ENCODE measurements around the gene OR5A2.
"Not testable (repeated sequence)": the region's sequence is repeated elsewhere in the genome, so short reads cannot be mapped to it uniquely, and the experiment has no call there.

OR5A2 gene, protein sequence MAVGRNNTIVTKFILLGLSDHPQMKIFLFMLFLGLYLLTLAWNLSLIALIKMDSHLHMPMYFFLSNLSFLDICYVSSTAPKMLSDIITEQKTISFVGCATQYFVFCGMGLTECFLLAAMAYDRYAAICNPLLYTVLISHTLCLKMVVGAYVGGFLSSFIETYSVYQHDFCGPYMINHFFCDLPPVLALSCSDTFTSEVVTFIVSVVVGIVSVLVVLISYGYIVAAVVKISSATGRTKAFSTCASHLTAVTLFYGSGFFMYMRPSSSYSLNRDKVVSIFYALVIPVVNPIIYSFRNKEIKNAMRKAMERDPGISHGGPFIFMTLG

DNA sequence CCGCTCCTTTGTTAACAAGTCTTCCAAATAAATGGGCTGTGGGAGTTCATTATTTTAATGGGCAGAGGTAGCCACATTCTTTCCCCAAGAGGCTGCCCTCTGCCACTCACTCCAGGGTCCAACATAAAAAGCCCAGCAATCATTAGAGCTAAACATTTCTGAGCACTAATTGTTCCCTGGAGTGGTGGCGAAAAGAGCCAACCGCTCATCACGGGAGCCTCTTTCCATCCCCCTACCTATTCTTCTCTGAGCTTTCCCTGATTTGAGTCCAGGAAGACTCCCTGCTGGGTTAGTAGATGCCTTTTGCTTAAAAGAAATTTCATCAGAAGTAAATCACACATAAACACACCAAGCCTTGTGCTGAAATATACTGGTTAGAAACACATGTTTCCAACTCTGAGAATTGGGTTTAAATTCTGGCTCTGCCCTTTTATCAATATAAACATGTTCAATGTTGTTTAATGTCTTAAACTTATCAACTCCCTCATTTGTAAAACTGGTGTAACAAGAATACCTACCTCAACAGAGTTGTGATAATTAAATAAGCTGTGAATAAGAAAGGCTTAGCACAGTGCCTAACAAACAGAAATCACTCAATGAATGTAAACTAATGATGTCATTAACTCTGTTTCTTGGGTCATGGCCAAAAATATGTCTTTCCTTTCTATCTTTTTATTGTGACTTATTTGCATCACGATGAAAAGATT is at the start of gene OR5A2:
TSS of gene OR5A2 (minus strand) at position 53 of the 707 bp plus-strand sequence. CDS start 3,460 bp downstream, outside the sequence.
- no peak for DNase-seq (ENCODE audit: low read depth)

DNA sequence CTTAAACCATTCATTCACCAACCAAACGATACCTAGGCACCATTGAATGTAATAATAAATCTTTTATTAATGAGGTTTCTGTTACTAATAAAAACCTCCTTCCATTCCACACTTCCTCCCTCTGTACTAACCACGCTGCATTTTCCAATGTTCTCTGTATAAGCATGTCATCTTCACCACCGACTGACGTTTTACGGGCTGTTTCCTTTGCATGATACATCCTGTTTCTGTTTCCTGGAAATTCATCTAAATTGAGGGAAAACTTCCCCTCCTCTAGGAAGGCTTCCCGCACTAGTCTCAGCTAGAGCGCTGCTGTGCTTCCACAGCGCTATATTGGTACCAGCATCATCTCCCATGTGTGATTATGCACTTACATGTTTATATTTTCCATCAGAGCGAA is 49.0 kb upstream of the OR5A2 start:
- no peak for DNase-seq (ENCODE audit: low read depth)

DNA sequence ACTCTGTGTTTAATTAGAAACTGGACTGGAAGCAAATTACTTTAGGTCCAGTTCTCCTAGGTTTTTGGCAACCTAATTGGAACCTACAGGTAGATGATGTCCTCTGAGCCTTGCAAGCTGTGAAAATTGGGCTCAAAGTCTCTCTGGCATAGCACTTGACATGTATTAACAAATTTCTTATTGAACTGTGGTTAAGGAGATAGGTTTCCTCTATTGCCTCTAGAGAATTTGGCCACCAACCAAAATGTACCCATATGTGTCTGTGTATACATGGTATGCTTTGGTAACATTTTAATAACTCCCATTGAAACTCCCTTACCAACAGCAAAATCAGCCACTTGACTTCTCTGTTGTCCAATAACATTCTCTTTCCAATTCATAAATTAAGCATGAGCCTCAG is 46.8 kb upstream of the OR5A2 start, which contains the start of gene OR4D10:
TSS of gene OR4D10 (plus strand) at position 301 of the 400 bp plus-strand sequence. CDS start 4,115 bp downstream, outside the sequence.
- DNase-seq (ENCODE audit: low read depth) = no peak

DNA sequence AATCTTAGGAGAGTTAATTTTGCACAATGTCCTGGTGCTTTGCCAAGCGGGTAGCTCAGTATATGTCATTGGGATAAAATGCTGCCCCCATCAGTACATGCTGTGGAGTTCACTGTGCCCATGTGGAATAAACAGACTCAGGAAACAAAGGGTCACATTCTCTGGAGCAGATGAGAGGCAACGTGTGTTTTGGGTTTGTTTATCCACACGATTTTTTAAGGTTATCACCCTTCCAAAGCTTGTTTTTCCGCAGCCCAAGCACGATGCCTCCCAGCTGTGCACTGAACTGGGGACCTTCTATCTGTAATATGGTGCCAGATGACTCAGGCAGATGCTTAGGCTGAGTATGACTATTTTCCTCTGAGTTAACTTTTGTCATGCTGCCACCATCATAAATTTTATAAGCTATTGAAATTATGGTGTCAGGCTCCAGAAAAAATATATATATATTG is 37.0 kb upstream of the OR5A2 start:
- peak; percentile 4 for DNase-seq (ENCODE audit: low read depth)

DNA sequence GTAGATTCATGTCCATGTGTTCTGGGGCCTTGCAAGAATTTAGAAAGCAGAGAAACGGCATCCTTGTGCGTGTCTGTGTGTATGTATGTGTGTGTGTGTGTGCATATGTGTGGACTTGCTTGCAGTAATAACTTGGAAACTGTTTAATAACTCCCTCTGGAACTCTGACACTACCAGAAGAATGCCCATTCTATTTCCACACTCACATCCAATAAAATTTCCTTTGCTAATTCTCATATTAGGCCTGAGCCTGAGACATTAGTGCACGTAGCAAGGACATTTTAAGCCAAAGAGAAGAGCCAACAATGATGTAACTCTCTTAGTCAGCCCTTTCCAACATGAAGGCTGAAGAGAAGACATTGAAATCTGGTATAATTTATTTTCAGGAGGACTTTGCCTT is 33.7 kb upstream of the OR5A2 start:
- DNase-seq (ENCODE audit: low read depth) = no peak

DNA sequence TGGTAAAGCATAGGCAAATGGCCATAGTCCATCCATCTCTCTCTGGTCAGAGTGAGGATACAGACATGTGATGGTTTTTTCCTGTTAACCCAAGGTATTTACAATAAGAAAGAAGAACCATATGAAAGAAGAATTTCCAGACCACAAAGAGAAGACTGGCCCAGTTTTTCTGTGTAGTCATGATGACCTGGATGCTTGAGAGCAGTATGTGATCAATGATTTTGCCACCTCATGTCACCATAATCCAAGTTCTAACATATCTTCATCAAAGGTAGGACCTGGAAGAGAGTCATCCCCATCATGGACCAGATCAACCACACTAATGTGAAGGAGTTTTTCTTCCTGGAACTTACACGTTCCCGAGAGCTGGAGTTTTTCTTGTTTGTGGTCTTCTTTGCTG is 30.4 kb upstream of the OR5A2 start, which contains the start of gene OR4D6:
TSS of gene OR4D6 (plus strand) at position 301 of the 400 bp plus-strand sequence. CDS start at position 301, 0 bp downstream.
- no peak for DNase-seq (ENCODE audit: low read depth)

DNA sequence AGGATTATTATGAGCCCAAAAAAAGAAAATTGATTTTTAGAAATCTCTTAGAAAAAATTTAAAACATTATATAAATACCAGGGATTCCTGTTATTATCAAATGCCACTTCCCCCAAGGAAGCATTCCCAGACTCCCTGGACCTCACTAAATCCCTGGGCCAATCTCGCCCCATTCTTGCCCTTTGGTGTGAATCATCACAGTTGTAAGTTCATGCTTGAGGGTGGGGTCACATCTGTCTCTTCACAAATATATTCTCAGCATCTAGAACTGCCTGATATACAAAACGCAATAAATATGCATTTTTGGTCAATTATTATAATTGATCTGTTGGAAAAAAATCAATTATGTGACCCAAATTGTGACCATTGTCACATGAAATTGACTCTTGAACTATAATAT is 22.3 kb upstream of the OR5A2 start:
- DNase-seq (ENCODE audit: low read depth) = no peak

DNA sequence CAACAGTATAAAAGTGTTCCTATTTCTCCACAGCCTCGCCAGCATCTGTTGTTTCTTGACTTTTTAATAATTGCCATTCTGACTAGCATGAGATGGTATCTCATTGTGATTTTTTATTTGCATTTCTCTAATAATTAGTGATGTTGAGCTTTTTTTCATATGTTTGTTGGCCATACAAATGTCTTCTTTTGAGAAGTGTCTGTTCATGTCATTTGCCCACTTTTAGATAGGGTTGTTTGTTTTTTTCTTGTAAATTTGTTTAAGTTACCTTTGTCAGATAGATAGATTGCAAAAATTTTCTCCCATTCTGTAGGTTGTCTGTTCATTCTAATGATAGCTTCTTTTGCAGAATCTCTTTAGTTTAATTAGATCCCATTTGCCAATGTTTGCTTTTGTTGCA is 19.4 kb upstream of the OR5A2 start:
- not testable (repeated sequence) for DNase-seq (ENCODE audit: low read depth)

DNA sequence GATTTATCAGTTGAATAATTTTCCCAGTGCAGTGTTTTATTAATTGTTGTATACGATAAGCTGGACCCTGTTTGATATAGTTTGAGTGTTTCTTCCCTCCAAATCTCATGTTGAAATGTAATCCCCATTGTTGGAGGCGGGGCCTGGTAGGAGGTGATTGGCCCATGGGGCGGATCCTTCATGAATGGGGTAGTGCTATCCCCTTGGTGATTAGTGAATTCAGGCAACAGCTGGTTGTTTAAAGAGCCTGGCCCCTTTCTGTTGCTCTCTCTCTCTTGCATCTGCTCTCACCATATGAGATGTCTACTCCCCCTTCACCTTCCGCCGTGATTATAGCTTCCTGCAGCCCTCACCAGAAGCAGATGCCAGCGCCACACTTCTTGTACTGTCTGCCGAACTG is 11.6 kb upstream of the OR5A2 start:
- DNase-seq (ENCODE audit: low read depth) = no peak

DNA sequence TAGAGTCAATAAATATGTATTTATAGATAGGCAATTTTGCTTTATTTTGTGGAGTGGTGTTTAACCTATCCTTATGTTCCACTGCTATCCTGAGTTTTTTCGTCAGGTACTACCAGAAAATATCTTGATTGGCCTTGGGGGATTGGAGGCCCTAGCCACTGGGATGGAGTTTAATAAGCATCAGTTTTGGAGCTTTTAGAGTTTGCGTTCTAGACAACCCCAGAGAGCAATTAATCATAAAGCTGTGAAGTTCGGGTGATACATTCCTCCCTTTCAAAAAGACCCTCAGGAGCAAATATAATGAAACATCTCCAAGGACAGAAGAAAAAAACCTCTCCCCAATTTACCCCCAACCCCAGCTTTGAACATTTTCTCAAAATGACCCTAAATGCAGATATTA is 10.0 kb upstream of the OR5A2 start, which contains the start of gene OR5A1:
TSS of gene OR5A1 (plus strand) at position 301 of the 400 bp plus-strand sequence. CDS start 6,700 bp downstream, outside the sequence.
- no peak for DNase-seq (ENCODE audit: low read depth)

DNA sequence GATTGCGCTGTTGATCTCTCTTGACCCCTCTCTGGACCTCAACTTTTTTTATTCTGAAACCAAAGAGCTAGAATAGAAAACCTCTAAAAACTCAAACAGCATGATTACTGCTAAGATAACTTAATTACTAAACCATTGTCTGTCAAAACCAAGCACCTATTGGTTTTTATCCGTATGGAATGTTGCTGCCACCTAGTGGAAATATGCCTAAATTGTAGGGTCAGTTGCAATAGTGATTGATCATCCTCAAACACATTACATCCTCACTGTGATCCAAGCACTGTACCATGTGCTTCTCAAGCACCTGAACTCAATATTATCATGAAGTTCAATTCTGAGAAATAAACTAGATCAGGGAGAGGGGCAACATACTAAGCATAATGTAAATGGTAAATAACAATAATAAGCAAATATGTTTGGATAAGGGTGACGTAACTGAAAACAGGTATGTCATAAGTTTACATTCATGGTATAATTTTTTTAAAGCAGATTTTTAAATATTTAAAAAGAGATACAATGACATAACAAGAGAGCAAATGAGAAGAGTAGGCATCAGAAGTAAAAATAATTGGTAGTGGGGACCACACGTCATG is 3.8 kb upstream of the OR5A2 start:
- peak; percentile 41 for DNase-seq (ENCODE audit: low read depth)

DNA sequence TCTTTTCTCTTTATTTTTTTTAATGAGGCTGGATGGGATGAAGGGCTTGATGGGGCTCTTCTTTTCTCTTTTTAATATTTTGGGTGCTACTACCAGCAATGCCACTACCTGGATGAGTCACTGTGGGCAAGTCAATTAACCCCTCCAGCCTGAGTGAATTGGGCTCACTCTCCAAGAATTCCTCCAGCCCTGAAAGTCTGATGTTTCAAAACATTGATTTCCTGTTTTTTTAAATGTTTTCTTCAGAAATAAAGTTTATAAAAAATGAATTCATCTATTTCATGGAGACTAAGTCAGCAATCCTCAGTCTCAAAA is 812 bp upstream of the OR5A2 start:
- DNase-seq (ENCODE audit: low read depth) = no peak

DNA sequence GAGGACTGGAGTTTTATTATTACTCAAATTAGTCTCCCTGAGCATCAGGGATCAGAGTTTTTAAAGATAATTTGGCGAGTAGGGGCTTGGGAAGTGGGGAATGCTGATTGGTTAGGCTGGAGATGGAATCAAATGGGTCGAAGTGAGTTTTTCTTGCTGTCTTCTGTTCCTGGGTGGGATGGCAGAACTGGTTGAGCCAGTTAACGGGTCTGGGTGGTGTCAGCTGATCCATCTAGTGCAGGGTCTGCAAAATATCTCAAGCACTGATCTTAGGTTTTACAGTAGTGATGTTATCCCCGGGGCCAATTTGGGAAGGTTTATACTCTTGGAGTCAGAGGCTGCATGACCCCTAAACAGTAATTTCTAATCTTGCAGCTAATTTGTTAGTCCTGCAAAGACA is 1.1 kb downstream of the OR5A2 start:
- no peak for DNase-seq (ENCODE audit: low read depth)

DNA sequence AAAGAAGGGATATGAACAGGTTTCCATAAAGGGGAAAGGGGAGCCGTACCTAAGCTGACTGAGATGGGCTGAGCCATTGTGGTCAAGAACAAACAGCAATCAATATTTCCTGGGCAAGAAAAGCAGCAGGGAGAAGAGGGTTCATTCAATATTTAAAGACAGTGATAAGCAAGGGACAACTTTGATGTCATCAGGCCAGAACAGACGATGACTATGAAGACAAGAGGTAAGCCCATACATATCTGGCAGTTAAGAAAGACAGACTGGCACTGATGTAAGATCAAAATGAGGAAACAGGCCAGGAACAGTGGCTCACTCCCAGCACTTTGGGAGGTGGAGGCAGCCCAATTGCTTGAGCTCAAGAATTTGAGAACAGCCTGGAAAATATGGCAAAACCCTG is 2.4 kb downstream of the OR5A2 start:
- DNase-seq (ENCODE audit: low read depth) = no peak

DNA sequence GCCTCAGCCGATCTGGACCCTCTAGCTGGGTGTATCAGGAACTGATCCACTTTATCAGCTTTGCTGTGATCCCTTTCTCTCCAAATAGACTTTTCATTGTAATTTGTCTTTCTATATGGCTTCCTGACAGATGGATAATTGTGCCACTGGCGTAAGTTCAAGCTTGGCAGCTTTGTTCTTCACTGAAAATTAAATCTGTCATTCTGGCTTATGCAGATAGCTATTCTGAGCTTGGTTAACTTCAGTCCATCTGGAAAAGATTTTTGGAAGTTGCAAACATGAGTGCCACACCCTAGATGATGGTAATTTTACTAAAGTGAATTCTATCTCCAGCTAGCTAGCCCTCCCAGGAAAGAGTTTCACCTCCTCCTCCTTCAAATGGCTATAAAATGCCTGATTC is 8.1 kb downstream of the OR5A2 start:
- DNase-seq (ENCODE audit: low read depth) = no peak

DNA sequence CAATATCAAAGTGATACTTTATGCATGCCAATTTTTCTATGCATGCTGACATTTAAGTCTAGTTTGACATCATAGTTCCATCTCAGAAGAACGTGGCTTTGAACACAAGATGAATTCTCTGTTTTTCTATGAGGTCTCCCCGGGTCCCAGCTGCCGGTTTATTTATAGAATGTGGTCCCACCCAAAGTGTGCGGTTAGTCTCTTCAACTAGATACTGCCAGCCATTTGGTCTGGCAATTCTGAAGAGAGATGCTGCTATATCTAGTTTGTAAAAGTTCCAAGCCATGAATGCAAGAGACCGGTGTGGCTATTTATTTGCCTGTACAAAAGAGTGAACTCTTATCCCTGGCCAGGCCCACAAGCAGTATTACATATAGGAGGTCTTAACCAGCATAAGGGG is 9.2 kb downstream of the OR5A2 start:
- no peak for DNase-seq (ENCODE audit: low read depth)

DNA sequence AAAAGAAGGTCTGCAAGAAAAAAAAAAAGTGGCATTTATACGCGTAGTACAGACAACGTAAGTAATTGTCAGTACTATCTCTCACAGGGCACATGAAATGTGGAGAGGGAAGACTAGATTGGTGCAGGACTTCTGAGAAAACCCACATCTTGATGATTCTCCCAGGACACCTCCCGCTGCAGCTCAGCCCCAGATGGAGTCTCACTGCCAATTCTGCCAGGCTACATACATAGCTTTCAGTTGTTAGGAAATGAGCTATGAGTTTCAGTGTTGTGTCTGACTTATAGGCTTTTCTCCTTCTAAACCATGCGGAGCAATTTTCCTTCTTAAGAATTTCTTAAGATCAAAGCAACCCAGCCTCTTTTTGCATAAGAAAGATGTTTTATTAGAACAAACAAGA is 9.6 kb downstream of the OR5A2 start:
- no peak for DNase-seq (ENCODE audit: low read depth)

DNA sequence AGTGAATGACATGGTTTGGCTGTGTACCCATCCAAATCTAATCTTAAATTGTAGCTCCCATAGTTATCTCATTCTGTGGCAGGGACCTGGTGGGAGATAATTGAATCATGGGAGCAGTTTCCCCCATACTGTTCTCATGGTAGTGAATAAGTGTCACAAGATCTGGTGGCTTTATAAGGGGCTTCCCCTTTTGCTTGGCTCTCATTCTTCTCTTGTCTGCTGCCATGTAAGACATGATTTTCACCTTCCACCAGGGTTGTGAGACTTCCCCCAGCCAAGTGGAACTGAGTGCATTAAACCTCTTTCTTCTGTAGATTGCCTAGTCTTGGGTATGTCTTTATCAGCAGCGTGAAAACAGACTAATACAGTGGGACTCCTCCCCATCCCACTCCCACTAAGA is 11.1 kb downstream of the OR5A2 start:
- DNase-seq (ENCODE audit: low read depth) = no peak

DNA sequence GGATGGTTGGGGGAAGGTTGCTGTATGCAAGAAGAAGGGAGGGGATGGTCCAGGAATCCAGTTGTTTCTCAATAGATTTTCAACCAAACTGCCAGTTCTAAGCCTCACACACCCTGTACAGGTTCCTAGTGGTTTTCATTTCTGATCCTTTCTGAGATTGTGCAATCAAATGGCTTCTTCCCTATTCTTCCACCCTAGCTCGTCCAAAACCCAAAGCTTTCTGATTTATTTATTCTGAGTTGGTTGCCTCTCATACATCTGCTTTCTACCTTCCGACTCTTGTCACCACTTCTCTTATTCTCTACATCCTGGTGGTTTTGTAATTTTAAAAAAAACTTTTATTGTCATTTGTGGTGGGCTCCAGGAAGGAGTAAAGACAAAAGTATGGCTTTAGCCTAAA is 12.6 kb downstream of the OR5A2 start:
- no peak for DNase-seq (ENCODE audit: low read depth)

DNA sequence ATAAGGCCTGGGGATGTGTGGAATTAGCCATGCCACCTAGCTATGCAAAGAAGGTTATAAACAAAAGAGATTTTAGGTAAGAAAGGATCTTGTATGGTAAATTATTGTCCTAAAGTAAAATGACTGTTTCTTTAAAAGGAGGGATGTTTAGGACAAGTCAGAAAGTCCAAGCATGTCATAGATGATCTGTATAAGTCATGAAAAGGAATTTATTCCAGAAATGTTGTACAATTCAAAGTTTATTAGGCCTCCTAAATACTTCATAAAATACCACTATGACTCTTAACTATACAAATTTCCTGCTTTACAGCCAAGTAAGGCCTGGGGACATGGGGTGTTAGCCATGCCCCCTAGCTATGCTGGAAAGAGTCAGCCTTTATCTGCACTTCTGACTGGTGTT is 22.7 kb downstream of the OR5A2 start:
- DNase-seq (ENCODE audit: low read depth) = no peak

DNA sequence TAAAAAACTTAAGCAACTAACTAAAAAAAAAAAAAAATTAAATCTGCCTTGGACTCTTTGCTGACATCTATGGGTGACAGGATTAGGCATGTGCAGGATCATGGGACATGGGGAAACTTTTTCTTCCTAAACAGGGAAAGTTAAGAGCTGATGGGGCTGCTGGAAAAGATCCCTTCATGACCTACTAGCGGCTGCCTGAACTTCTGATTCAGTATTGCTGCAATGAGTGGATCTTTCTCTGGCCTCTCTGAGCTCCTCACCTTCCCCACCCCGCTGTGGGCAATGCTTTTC is 25.0 kb downstream of the OR5A2 start:
- DNase-seq (ENCODE audit: low read depth) = no peak

DNA sequence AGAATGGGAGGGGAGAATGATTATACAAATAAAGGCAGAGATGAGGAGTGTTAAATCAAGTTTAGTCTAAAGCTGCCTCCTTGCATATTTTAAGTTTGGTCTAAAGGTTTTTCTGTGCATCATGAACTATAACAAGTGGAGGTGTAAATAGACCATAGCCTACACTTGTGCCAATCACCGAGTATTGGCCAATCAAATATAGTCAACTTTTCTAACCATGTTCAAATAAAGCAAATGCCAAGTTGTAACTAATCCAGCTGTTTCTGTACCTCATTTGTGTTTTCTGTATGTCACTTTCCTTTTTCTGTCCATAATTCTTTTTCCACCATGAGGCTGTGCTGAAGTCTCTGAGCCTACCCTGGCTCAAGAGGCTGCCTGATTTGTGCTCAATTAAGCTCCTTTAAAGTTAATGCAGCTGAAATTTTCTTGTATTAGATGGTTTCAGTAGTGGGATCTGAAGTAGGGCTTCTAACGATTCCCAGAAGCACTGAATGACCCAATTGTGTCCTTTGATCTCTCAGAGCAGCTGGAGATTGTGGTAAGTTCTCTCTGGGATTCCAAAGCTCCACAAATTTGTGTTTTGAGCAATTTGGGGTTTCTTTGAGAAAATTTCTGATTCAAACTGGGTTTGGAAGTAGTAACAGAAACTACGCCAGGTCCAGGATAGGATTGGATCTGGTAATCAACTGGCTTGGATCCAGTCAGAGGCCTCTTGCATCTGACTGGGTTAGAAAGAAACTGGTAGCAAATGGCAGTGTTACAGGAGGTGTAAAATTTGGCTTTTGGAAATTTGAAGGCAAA is 25.6 kb downstream of the OR5A2 start:
- DNase-seq (ENCODE audit: low read depth) = no peak
